ENCODE results near the gene DIDO1. TPM values are rescaled to one million over a fixed set of nuclear protein-coding genes. Genes with fewer than 3 reads are reported as not detected.

Gene DIDO1
- total RNA-seq, 3 donors from 2014 or later = 59.8 to 83.1 (median 64.9) TPM

GRCh38 chr20:62971211-62971949 lies 45.1 kb upstream of the DIDO1 start:
- peaks cover 0 to 42% of the 10 kb centered on the region in 2 donors for H3K27me3 ChIP-seq
- no peaks in the 10 kb centered on the region for H3K9me3 ChIP-seq
- intact Hi-C loops (cut with DNase I; ENCODE audit: low total_unique reads) = no loop called here
- DNase-seq (ENCODE audit: low spot score in 2 of 2) = no peak
- peaks cover 0 to 4% of the 10 kb centered on the region in 2 donors for H3K4me1 ChIP-seq
- no peak overlapping the region for H3K27ac ChIP-seq
- no peaks in the 10 kb centered on the region for H3K36me3 ChIP-seq
- no peak overlapping the region for H3K4me3 ChIP-seq
- TF ChIP-seq POLR2AphosphoS5 (IDR thresholded peaks at IDR 0.05) = no peak

DNA sequence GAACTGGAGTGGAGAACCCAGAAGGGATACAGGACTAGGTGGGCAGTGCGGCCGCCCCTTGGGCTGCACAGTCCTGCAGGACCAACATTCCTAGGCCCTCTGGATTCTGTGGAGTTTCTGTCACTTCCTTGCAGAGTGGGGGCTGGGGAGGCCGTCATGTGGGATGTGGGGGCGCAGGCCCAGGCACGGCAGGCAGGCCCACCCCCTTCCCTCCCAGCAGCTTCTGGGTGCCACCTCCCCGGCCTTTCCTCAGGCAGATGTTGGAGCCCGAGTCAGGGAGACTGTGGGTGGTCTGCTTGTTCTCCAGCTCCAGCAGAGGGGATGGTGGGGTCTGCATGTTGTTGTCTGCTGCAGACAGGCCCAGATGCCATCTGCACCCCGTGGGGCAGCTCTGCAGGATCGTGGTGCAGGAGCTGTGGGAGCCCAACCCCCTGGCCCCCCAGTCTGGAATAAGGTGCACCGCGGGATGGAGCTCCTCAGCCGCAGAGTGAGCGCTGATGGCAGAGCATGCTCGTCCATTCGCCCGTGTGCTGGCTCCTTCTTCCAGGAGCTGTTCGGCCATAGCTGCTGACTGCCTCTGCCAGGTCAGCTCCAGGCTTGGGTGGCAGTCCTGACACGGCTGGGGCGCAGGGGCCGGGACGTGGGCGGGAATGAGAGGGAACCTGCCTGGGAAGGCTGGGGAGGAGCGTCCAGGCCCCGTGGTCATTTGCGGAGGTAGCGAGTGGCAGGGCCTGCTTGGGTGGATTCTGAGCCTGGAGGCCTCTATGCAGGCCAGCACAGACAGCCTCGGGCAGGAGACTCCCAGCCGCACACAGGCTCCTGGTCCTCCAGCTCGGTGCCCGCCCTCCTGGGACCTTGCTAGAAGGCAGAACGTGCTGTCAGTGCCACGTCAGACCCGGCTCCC lies 44.3 kb upstream of the DIDO1 start:
- intact Hi-C loops (cut with DNase I; ENCODE audit: low total_unique reads) = no loop called here
- no peak overlapping the region for H3K4me3 ChIP-seq

GRCh38 chr20:62969939-62970306 lies 43.6 kb upstream of the DIDO1 start:
- intact Hi-C loops (cut with DNase I; ENCODE audit: low total_unique reads) = no loop called here
- peaks cover 0 to 27% of the 10 kb centered on the region in 2 donors for H3K27me3 ChIP-seq
- peaks cover 0 to 4% of the 10 kb centered on the region in 2 donors for H3K4me1 ChIP-seq
- no peak overlapping the region for H3K4me3 ChIP-seq
- DNase-seq (ENCODE audit: low spot score in 2 of 2) = no peak
- no peaks in the 10 kb centered on the region for H3K9me3 ChIP-seq
- no peaks in the 10 kb centered on the region for H3K36me3 ChIP-seq
- H3K27ac ChIP-seq = no peak overlapping the region
- TF ChIP-seq POLR2A (IDR thresholded peaks at IDR 0.05) (no peak), POLR2AphosphoS5 (IDR thresholded peaks at IDR 0.05) (no peak), CTCF (IDR thresholded peaks at IDR 0.05) (no peak)

More for the DNA sequence above, 44.3 kb upstream of the DIDO1 start:
- Histone ChIP-seq H3K36me3 (no peaks in the 10 kb centered on the region), H3K9me3 (no peaks in the 10 kb centered on the region), H3K27me3 (peaks cover 0 to 34% of the 10 kb centered on the region in 2 donors), H3K27ac (no peak overlapping the region), H3K4me1 (peaks cover 0 to 4% of the 10 kb centered on the region in 2 donors)
- TF ChIP-seq CTCF (IDR thresholded peaks at IDR 0.05) (no peak), POLR2A (IDR thresholded peaks at IDR 0.05) (no peak), POLR2AphosphoS5 (IDR thresholded peaks at IDR 0.05) (no peak)
- no peak for DNase-seq (ENCODE audit: low spot score in 2 of 2)

GRCh38 chr20:62969179-62969760 lies 43.0 kb upstream of the DIDO1 start:
- intact Hi-C loops (cut with DNase I; ENCODE audit: low total_unique reads) = no loop called here
- H3K4me1 ChIP-seq = peaks cover 0 to 4% of the 10 kb centered on the region in 2 donors
- no peak for DNase-seq (ENCODE audit: low spot score in 2 of 2)
- TF ChIP-seq POLR2A (IDR thresholded peaks at IDR 0.05) (no peak), POLR2AphosphoS5 (IDR thresholded peaks at IDR 0.05) (no peak), CTCF (IDR thresholded peaks at IDR 0.05) (no peak)
- peaks cover 0 to 21% of the 10 kb centered on the region in 2 donors for H3K27me3 ChIP-seq
- no peak overlapping the region for H3K27ac ChIP-seq
- no peaks in the 10 kb centered on the region for H3K9me3 ChIP-seq
- H3K36me3 ChIP-seq = no peaks in the 10 kb centered on the region
- no peak overlapping the region for H3K4me3 ChIP-seq

GRCh38 chr20:62968378-62969178 lies 42.3 kb upstream of the DIDO1 start:
- DNase-seq (ENCODE audit: low spot score in 2 of 2) = no peak
- TF ChIP-seq POLR2A (IDR thresholded peaks at IDR 0.05) = no peak
- no peak for TF ChIP-seq POLR2AphosphoS5 (IDR thresholded peaks at IDR 0.05)
- TF ChIP-seq CTCF (IDR thresholded peaks at IDR 0.05) = no peak
- Histone ChIP-seq H3K4me1 (peaks cover 0 to 4% of the 10 kb centered on the region in 2 donors), H3K27me3 (peaks cover 0 to 16% of the 10 kb centered on the region in 2 donors), H3K9me3 (no peaks in the 10 kb centered on the region), H3K36me3 (no peaks in the 10 kb centered on the region), H3K4me3 (no peak overlapping the region), H3K27ac (no peak overlapping the region)
- intact Hi-C loops (cut with DNase I; ENCODE audit: low total_unique reads) = no loop called here
